GM21526 (cell line): ENCODE results near the gene WDR54.
"Not testable (repeated sequence)": the region's sequence is repeated elsewhere in the genome, so short reads cannot be mapped to it uniquely, and the experiment has no call there.

Experiments used
- ATAC-seq: cut with Tn5 transposase; IDR thresholded peaks from one replicate; pipeline ENCODE4 v1.9.1; 2021; ENCODE audit warnings: moderate library complexity; ENCODE audit not compliant: unreplicated experiment, low FRiP score

WDR54 gene

GRCh38 chr2:74427551-74427950 is 6.0 kb downstream of the WDR54 start:
- no peak for ATAC-seq

- no peak for ATAC-seq
Measured at GRCh38 chr2:74428675-74429074, 7.1 kb downstream of the WDR54 start.

- no peak for ATAC-seq
Measured at GRCh38 chr2:74429487-74430451, 8.2 kb downstream of the WDR54 start.

GRCh38 chr2:74430502-74430901 is 9.0 kb downstream of the WDR54 start:
- no peak for ATAC-seq

GRCh38 chr2:74436111-74436805 is 14.7 kb downstream of the WDR54 start:
- ATAC-seq = no peak

GRCh38 chr2:74436848-74437695 is 15.5 kb downstream of the WDR54 start:
- ATAC-seq = no peak

GRCh38 chr2:74438248-74438647 is 16.7 kb downstream of the WDR54 start:
- ATAC-seq = no peak

GRCh38 chr2:74439373-74439772 is 17.8 kb downstream of the WDR54 start:
- ATAC-seq = no peak

- ATAC-seq = no peak
Measured at GRCh38 chr2:74439803-74440377, 18.4 kb downstream of the WDR54 start.

GRCh38 chr2:74440378-74441169 is 19.0 kb downstream of the WDR54 start:
- ATAC-seq = peak; percentile 74

- no peak for ATAC-seq
Measured at GRCh38 chr2:74441170-74441689, 19.7 kb downstream of the WDR54 start.

- no peak for ATAC-seq
Measured at GRCh38 chr2:74441690-74442482, 20.4 kb downstream of the WDR54 start, which contains the start of gene RTKN. TSS of gene RTKN (minus strand) at chr2:74441937. CDS start at chr2:74441816, 121 bp downstream.

GRCh38 chr2:74442483-74443297 is 21.2 kb downstream of the WDR54 start:
- ATAC-seq = not testable (repeated sequence)

- no peak for ATAC-seq
Measured at GRCh38 chr2:74444498-74445318, 23.2 kb downstream of the WDR54 start.

- ATAC-seq = no peak
Measured at GRCh38 chr2:74447230-74447999, 25.9 kb downstream of the WDR54 start.

- no peak for ATAC-seq
Measured at GRCh38 chr2:74448771-74449170, 27.2 kb downstream of the WDR54 start.
